Dendritic cell treated with granulocyte-macrophage colony-stimulating factor and Interleukin-4, amounts not matched to agents 40 ng/mL and 50 ng/mL, for 4 days (primary cell): ENCODE measurements around the gene FBXL7.

Source experiments
- H3K27ac Mint-ChIP-seq: one replicate; pipeline ENCODE4 v1.8.0; 2022; ENCODE audit warnings: mild to moderate bottlenecking, mixed read lengths
- H3K27me3 Mint-ChIP-seq: one replicate; pipeline ENCODE4 v1.8.0; 2022; ENCODE audit warnings: mild to moderate bottlenecking, mixed read lengths
- H3K36me3 Mint-ChIP-seq: one replicate; pipeline ENCODE4 v1.8.0; 2022; ENCODE audit warnings: low read depth, mixed read lengths
- H3K4me1 Mint-ChIP-seq: one replicate; pipeline ENCODE4 v1.8.0; 2022; ENCODE audit warnings: low read depth, mixed read lengths
- H3K4me3 Mint-ChIP-seq: one replicate; pipeline ENCODE4 v1.8.0; 2022; ENCODE audit warnings: mild to moderate bottlenecking, moderate library complexity, mixed read lengths
- H3K9me3 Mint-ChIP-seq: one replicate; pipeline ENCODE4 v1.8.0; 2022; ENCODE audit warnings: mixed read lengths
- intact Hi-C: fragments of 100-400 bp; cut with micrococcal nuclease; formaldehyde crosslinking; loops from one replicate; pipeline ENCODE4 v1.15.0; 2022

FBXL7 gene

GRCh38 chr5:15827741-15828140 is 327.8 kb downstream of the FBXL7 start:
- Mint-ChIP-seq H3K9me3 (peaks cover 10% of the 10 kb centered on the region), H3K4me3 (no peak overlapping the region), H3K4me1 (no peaks in the 10 kb centered on the region), H3K27ac (no peak overlapping the region), H3K27me3 (no peaks in the 10 kb centered on the region), H3K36me3 (no peaks in the 10 kb centered on the region)
- intact Hi-C loops: no loop called here

GRCh38 chr5:15831408-15831807 is 331.4 kb downstream of the FBXL7 start:
- intact Hi-C loops: no loop called here
- Mint-ChIP-seq H3K4me1 (no peaks in the 10 kb centered on the region), H3K27ac (no peak overlapping the region), H3K36me3 (no peaks in the 10 kb centered on the region), H3K4me3 (no peak overlapping the region), H3K27me3 (no peaks in the 10 kb centered on the region), H3K9me3 (peaks cover 10% of the 10 kb centered on the region)

- Mint-ChIP-seq H3K4me1 (no peaks in the 10 kb centered on the region), H3K27me3 (no peaks in the 10 kb centered on the region), H3K4me3 (no peak overlapping the region), H3K27ac (no peak overlapping the region), H3K36me3 (no peaks in the 10 kb centered on the region), H3K9me3 (peaks cover 10% of the 10 kb centered on the region)
- intact Hi-C loops: no loop called here
Observed at GRCh38 chr5:15833365-15833764, 333.4 kb downstream of the FBXL7 start.

GRCh38 chr5:15834596-15835245 is 334.7 kb downstream of the FBXL7 start:
- Mint-ChIP-seq H3K36me3 (no peaks in the 10 kb centered on the region), H3K9me3 (peaks cover 10% of the 10 kb centered on the region), H3K4me3 (no peak overlapping the region), H3K27me3 (no peaks in the 10 kb centered on the region), H3K27ac (no peak overlapping the region), H3K4me1 (no peaks in the 10 kb centered on the region)
- intact Hi-C loops: no loop called here

GRCh38 chr5:15835514-15835913 is 335.5 kb downstream of the FBXL7 start:
- no peaks in the 10 kb centered on the region for H3K4me1 Mint-ChIP-seq
- H3K27ac Mint-ChIP-seq: no peak overlapping the region
- intact Hi-C loops: no loop called here
- no peaks in the 10 kb centered on the region for H3K36me3 Mint-ChIP-seq
- H3K4me3 Mint-ChIP-seq: no peak overlapping the region
- H3K9me3 Mint-ChIP-seq: peaks cover 3% of the 10 kb centered on the region
- no peaks in the 10 kb centered on the region for H3K27me3 Mint-ChIP-seq

- Mint-ChIP-seq H3K4me3 (no peak overlapping the region), H3K27me3 (no peaks in the 10 kb centered on the region), H3K4me1 (no peaks in the 10 kb centered on the region), H3K36me3 (no peaks in the 10 kb centered on the region), H3K9me3 (peaks cover 18% of the 10 kb centered on the region), H3K27ac (no peak overlapping the region)
- intact Hi-C loops: no loop called here
Observed at GRCh38 chr5:15837551-15838289, 337.7 kb downstream of the FBXL7 start.

GRCh38 chr5:15844253-15844652 is 344.3 kb downstream of the FBXL7 start:
- no peaks in the 10 kb centered on the region for H3K4me1 Mint-ChIP-seq
- no peaks in the 10 kb centered on the region for H3K27me3 Mint-ChIP-seq
- H3K4me3 Mint-ChIP-seq: no peak overlapping the region
- intact Hi-C loops: no loop called here
- no peaks in the 10 kb centered on the region for H3K36me3 Mint-ChIP-seq
- no peak overlapping the region for H3K27ac Mint-ChIP-seq
- H3K9me3 Mint-ChIP-seq: peaks cover 50% of the 10 kb centered on the region

- Mint-ChIP-seq H3K9me3 (peaks cover 50% of the 10 kb centered on the region), H3K4me1 (no peaks in the 10 kb centered on the region), H3K27ac (no peak overlapping the region), H3K4me3 (no peak overlapping the region), H3K36me3 (no peaks in the 10 kb centered on the region), H3K27me3 (no peaks in the 10 kb centered on the region)
- intact Hi-C loops: no loop called here
Observed at GRCh38 chr5:15844871-15845270, 344.9 kb downstream of the FBXL7 start.

GRCh38 chr5:15850536-15850935 is 350.6 kb downstream of the FBXL7 start:
- Mint-ChIP-seq H3K36me3 (no peaks in the 10 kb centered on the region), H3K4me1 (no peaks in the 10 kb centered on the region), H3K27ac (no peak overlapping the region), H3K27me3 (no peaks in the 10 kb centered on the region), H3K4me3 (no peak overlapping the region), H3K9me3 (peaks cover 9% of the 10 kb centered on the region)
- intact Hi-C loops: no loop called here

GRCh38 chr5:15850939-15851341 is 351.0 kb downstream of the FBXL7 start:
- Mint-ChIP-seq H3K27me3 (no peaks in the 10 kb centered on the region), H3K9me3 (peaks cover 13% of the 10 kb centered on the region), H3K36me3 (no peaks in the 10 kb centered on the region), H3K4me3 (no peak overlapping the region), H3K27ac (no peak overlapping the region), H3K4me1 (no peaks in the 10 kb centered on the region)
- intact Hi-C loops: no loop called here

GRCh38 chr5:15852217-15852616 is 352.2 kb downstream of the FBXL7 start:
- no peak overlapping the region for H3K27ac Mint-ChIP-seq
- H3K27me3 Mint-ChIP-seq: no peaks in the 10 kb centered on the region
- H3K4me1 Mint-ChIP-seq: no peaks in the 10 kb centered on the region
- intact Hi-C loops: no loop called here
- H3K4me3 Mint-ChIP-seq: no peak overlapping the region
- peaks cover 15% of the 10 kb centered on the region for H3K9me3 Mint-ChIP-seq
- H3K36me3 Mint-ChIP-seq: no peaks in the 10 kb centered on the region

GRCh38 chr5:15852949-15853348 is 353.0 kb downstream of the FBXL7 start:
- no peak overlapping the region for H3K4me3 Mint-ChIP-seq
- H3K27me3 Mint-ChIP-seq: no peaks in the 10 kb centered on the region
- intact Hi-C loops: no loop called here
- H3K36me3 Mint-ChIP-seq: no peaks in the 10 kb centered on the region
- peaks cover 15% of the 10 kb centered on the region for H3K9me3 Mint-ChIP-seq
- no peaks in the 10 kb centered on the region for H3K4me1 Mint-ChIP-seq
- H3K27ac Mint-ChIP-seq: no peak overlapping the region

GRCh38 chr5:15858326-15858725 is 358.3 kb downstream of the FBXL7 start:
- intact Hi-C loops: no loop called here
- Mint-ChIP-seq H3K4me1 (no peaks in the 10 kb centered on the region), H3K27ac (no peak overlapping the region), H3K36me3 (no peaks in the 10 kb centered on the region), H3K27me3 (no peaks in the 10 kb centered on the region), H3K9me3 (peaks cover 45% of the 10 kb centered on the region), H3K4me3 (no peak overlapping the region)

- Mint-ChIP-seq H3K27ac (no peak overlapping the region), H3K4me3 (no peak overlapping the region), H3K9me3 (peaks cover 68% of the 10 kb centered on the region), H3K4me1 (no peaks in the 10 kb centered on the region), H3K27me3 (no peaks in the 10 kb centered on the region), H3K36me3 (no peaks in the 10 kb centered on the region)
- intact Hi-C loops: no loop called here
Observed at GRCh38 chr5:15864536-15865215, 364.7 kb downstream of the FBXL7 start.
